ENCODE results near the gene ANKRD33B. TPM values are rescaled to one million over a fixed set of nuclear protein-coding genes. Genes with fewer than 3 reads are reported as not detected.
A peak's percentile ranks its signal among the peaks of the same experiment; 100 is the strongest.

Gene ANKRD33B
- total RNA-seq, 1 experiment from 2014 or later: 14.9 TPM

GRCh38 chr5:10565785-10566542, 2.1 kb downstream of the ANKRD33B start:
- Histone ChIP-seq H2AFZ (ENCODE audit: low read length) (no peak overlapping the region), H3K27ac (ENCODE audit: low read length) (no peak overlapping the region), H4K20me1 (ENCODE audit: low read length) (peaks cover 29% of the 10 kb centered on the region), H3K9ac (ENCODE audit: low read length) (0 out of 2 replicates have a peak overlapping the region, but pooled peaks have one; percentile 48), H3K4me3 (ENCODE audit: low read length) (peak overlapping the region; percentile 82), H3K4me1 (ENCODE audit: insufficient read depth, low read length) (peaks cover 29% of the 10 kb centered on the region), H3K9me2 (replicated peaks; ENCODE audit: low read length) (no peaks in the 10 kb centered on the region), H3K4me2 (ENCODE audit: low read length) (peak overlapping the region; percentile 89), H3K36me3 (ENCODE audit: low read depth, low read length) (no peaks in the 10 kb centered on the region), H3F3A (ENCODE audit: low read length, unreplicated experiment) (no peaks in the 10 kb centered on the region), H3K9me3 (ENCODE audit: low read length) (no peaks in the 10 kb centered on the region), H3K27me3 (ENCODE audit: low read length) (no peaks in the 10 kb centered on the region), H3K79me2 (ENCODE audit: low read length) (peaks cover 72% of the 10 kb centered on the region)
- ChIA-PET CTCF (no interaction called here), POLR2A (ENCODE audit: unreplicated experiment) (no interaction called here)
- intact Hi-C loops (cut with micrococcal nuclease): no loop called here
- DNase-seq (peak; percentile 45), ATAC-seq (no peak)
- TF ChIP-seq CTCF (conservative IDR thresholded peaks at IDR 0.05; ENCODE audit: low read depth, low read length) (no peak), EZH2phosphoT487 (IDR thresholded peaks at IDR 0.05; ENCODE audit: borderline replicate concordance, low read length) (no peak), EZH2 (IDR thresholded peaks at IDR 0.05; ENCODE audit: low read length, unreplicated experiment) (no peak)
- BruUV-seq (replicated peaks): no TSS peak

- POLR2A ChIA-PET (ENCODE audit: unreplicated experiment): no interaction called here
- peak overlapping the region; percentile 82; the same call in 1 of the 2 replicates for H3K4me3 ChIP-seq (ENCODE audit: low read length)
Observed at GRCh38 chr5:10566543-10567068, 2.7 kb downstream of the ANKRD33B start.

More at GRCh38 chr5:10566543-10567068, 2.7 kb downstream of the ANKRD33B start:
- H2AFZ ChIP-seq (ENCODE audit: low read length): no peak overlapping the region
- no peaks in the 10 kb centered on the region for H3K36me3 ChIP-seq (ENCODE audit: low read depth, low read length)
- peaks cover 29% of the 10 kb centered on the region for H4K20me1 ChIP-seq (ENCODE audit: low read length)
- no peaks in the 10 kb centered on the region for H3K27me3 ChIP-seq (ENCODE audit: low read length)
- CTCF ChIA-PET: no interaction called here
- peaks cover 29% of the 10 kb centered on the region for H3K4me1 ChIP-seq (ENCODE audit: insufficient read depth, low read length)
- no peak overlapping the region for H3K27ac ChIP-seq (ENCODE audit: low read length)
- ATAC-seq: no peak
- TF ChIP-seq CTCF (conservative IDR thresholded peaks at IDR 0.05; ENCODE audit: low read depth, low read length): no peak
- no peak for TF ChIP-seq EZH2 (IDR thresholded peaks at IDR 0.05; ENCODE audit: low read length, unreplicated experiment)
- TF ChIP-seq EZH2phosphoT487 (IDR thresholded peaks at IDR 0.05; ENCODE audit: borderline replicate concordance, low read length): no peak
- intact Hi-C loops (cut with micrococcal nuclease): no loop called here
- no peaks in the 10 kb centered on the region for H3F3A ChIP-seq (ENCODE audit: low read length, unreplicated experiment)
- H3K9me3 ChIP-seq (ENCODE audit: low read length): no peaks in the 10 kb centered on the region
- H3K4me2 ChIP-seq (ENCODE audit: low read length): peak overlapping the region; percentile 89
- DNase-seq: no peak
- H3K79me2 ChIP-seq (ENCODE audit: low read length): peaks cover 72% of the 10 kb centered on the region
- no peak overlapping the region for H3K9ac ChIP-seq (ENCODE audit: low read length)
- H3K9me2 ChIP-seq (replicated peaks; ENCODE audit: low read length): no peaks in the 10 kb centered on the region
- BruUV-seq (replicated peaks): no TSS peak

Measured in PC-3 (cell line).